Karpas-422 (cell line): ENCODE measurements around the gene MRPS15. TPM values are rescaled to one million over a fixed set of nuclear protein-coding genes. Genes with fewer than 3 reads are reported as not detected.

Source experiments
- DNase-seq: peaks from one replicate; pipeline ENCODE4 v3.0.0-alpha.2; 2015
- H2AFZ ChIP-seq: fragments of 200-600 bp; sonication (generic); 2 replicates; pipeline ENCODE4 v1.6.1; 2014; ENCODE audit warnings: antibody characterized with exemption, low read length, mixed read lengths
- H3K27ac ChIP-seq: fragments of 200-600 bp; sonication (generic); 2 replicates; pipeline ENCODE4 v1.5.1; 2014; ENCODE audit warnings: mild to moderate bottlenecking, low read length, moderate library complexity
- H3K27me3 ChIP-seq: fragments of 200-600 bp; sonication (generic); 2 replicates; pipeline ENCODE4 v1.6.1; 2014; ENCODE audit warnings: low read length, mixed read lengths
- H3K36me3 ChIP-seq: fragments of 200-600 bp; sonication (generic); 2 replicates; pipeline ENCODE4 v1.6.1; 2014; ENCODE audit warnings: low read length, mixed read lengths; ENCODE audit not compliant: insufficient read depth
- H3K4me1 ChIP-seq: fragments of 200-600 bp; sonication (generic); 2 replicates; pipeline ENCODE4 v1.6.1; 2014; ENCODE audit warnings: mild to moderate bottlenecking, low read length, mixed read lengths
- H3K4me2 ChIP-seq: fragments of 200-600 bp; sonication (generic); 2 replicates; pipeline ENCODE4 v1.6.1; 2014; ENCODE audit warnings: low read length, low read depth, mild to moderate bottlenecking; ENCODE audit not compliant: poor library complexity, severe bottlenecking
- H3K4me3 ChIP-seq: fragments of 200-600 bp; sonication (generic); 2 replicates; pipeline ENCODE4 v1.5.1; 2014; ENCODE audit warnings: mild to moderate bottlenecking, antibody characterized with exemption, low read length, mixed read lengths
- H3K79me2 ChIP-seq: fragments of 200-600 bp; sonication (generic); 2 replicates; pipeline ENCODE4 v1.6.1; 2014; ENCODE audit warnings: mild to moderate bottlenecking, low read length, mixed read lengths
- H3K9ac ChIP-seq: fragments of 200-600 bp; sonication (generic); 2 replicates; pipeline ENCODE4 v1.6.0; 2014; ENCODE audit warnings: low read length
- H3K9me2 ChIP-seq: fragments of 200-600 bp; sonication (generic), shearing (Covaris generic); replicated peaks from 2 replicates; pipeline ENCODE4 v1.6.0; 2014; ENCODE audit warnings: mild to moderate bottlenecking, low read length, moderate library complexity; ENCODE audit not compliant: insufficient read depth
- H3K9me3 ChIP-seq: fragments of 300-700, 200-600 bp; sonication (generic); 2 replicates; pipeline ENCODE4 v1.6.1; 2014; ENCODE audit warnings: low read length, mixed read lengths
- H4K20me1 ChIP-seq: fragments of 200-600 bp; sonication (generic); 2 replicates; pipeline ENCODE4 v1.6.1; 2014; ENCODE audit warnings: mild to moderate bottlenecking, antibody characterized with exemption, low read length, low read depth; ENCODE audit not compliant: insufficient read depth
- total RNA-seq: library from RNA; depleted of rRNA; stranded (reverse); fragments of >200 nt; shearing (Covaris generic); gene quantifications from 2 replicates; pipeline ENCODE4 v1.2.3, GENCODE V29; 2014; ENCODE audit warnings: low replicate concordance

MRPS15 gene
- total RNA-seq, 1 experiment from 2014 or later: 86.7 TPM

- H4K20me1 ChIP-seq: no peaks in the 10 kb centered on the region
- DNase-seq: no peak
- H3K4me1 ChIP-seq: peaks cover 17% of the 10 kb centered on the region
- no peaks in the 10 kb centered on the region for H3K9me3 ChIP-seq
- peak overlapping the region; percentile 91; the same call in 1 of the 2 replicates for H2AFZ ChIP-seq
- H3K36me3 ChIP-seq: peaks cover 7% of the 10 kb centered on the region
- peak overlapping the region; percentile 90 for H3K4me2 ChIP-seq
- H3K9ac ChIP-seq: peak overlapping the region; percentile 89
- H3K9me2 ChIP-seq: no peaks in the 10 kb centered on the region
- H3K27me3 ChIP-seq: no peaks in the 10 kb centered on the region
- peak overlapping the region; percentile 92 for H3K4me3 ChIP-seq
- no peaks in the 10 kb centered on the region for H3K79me2 ChIP-seq
- peak overlapping the region; percentile 66 for H3K27ac ChIP-seq
Measured at GRCh38 chr1:36450919-36451305, 13.3 kb downstream of the MRPS15 start.

GRCh38 chr1:36450270-36450918 is 13.8 kb downstream of the MRPS15 start, which contains the start of gene OSCP1:
TSS of gene OSCP1 (minus strand) at chr1:36450451. CDS start at chr1:36450369, 82 bp downstream.
- Histone ChIP-seq H2AFZ (peak within 1 kb of the TSS; percentile 96), H4K20me1 (no peaks in the 10 kb centered on the region), H3K9me3 (no peaks in the 10 kb centered on the region), H3K36me3 (peaks cover 2% of the 10 kb centered on the region), H3K4me1 (peaks cover 17% of the 10 kb centered on the region), H3K79me2 (no peaks in the 10 kb centered on the region), H3K4me3 (peak within 1 kb of the TSS; percentile 92), H3K9me2 (no peaks in the 10 kb centered on the region), H3K9ac (peak within 1 kb of the TSS; percentile 89), H3K27me3 (no peaks in the 10 kb centered on the region), H3K27ac (peak within 1 kb of the TSS; percentile 66), H3K4me2 (peak within 1 kb of the TSS; percentile 90)
- peak; percentile 97 for DNase-seq

- no peaks in the 10 kb centered on the region for H3K9me3 ChIP-seq
- H3K27me3 ChIP-seq: no peaks in the 10 kb centered on the region
- no peak overlapping the region for H3K4me3 ChIP-seq
- H4K20me1 ChIP-seq: no peaks in the 10 kb centered on the region
- H3K4me1 ChIP-seq: peaks cover 17% of the 10 kb centered on the region
- H3K27ac ChIP-seq: no peak overlapping the region
- no peak overlapping the region for H3K9ac ChIP-seq
- H3K4me2 ChIP-seq: no peak overlapping the region
- H3K79me2 ChIP-seq: no peaks in the 10 kb centered on the region
- H3K36me3 ChIP-seq: no peaks in the 10 kb centered on the region
- H3K9me2 ChIP-seq: no peaks in the 10 kb centered on the region
- no peak for DNase-seq
- no peak overlapping the region for H2AFZ ChIP-seq
Measured at GRCh38 chr1:36448530-36449056, 15.6 kb downstream of the MRPS15 start.

GRCh38 chr1:36447450-36447849 is 16.7 kb downstream of the MRPS15 start:
- no peak overlapping the region for H3K27ac ChIP-seq
- no peak overlapping the region for H3K4me2 ChIP-seq
- H3K9me3 ChIP-seq: no peaks in the 10 kb centered on the region
- H2AFZ ChIP-seq: no peak overlapping the region
- H3K36me3 ChIP-seq: no peaks in the 10 kb centered on the region
- H3K4me1 ChIP-seq: peaks cover 17% of the 10 kb centered on the region
- no peaks in the 10 kb centered on the region for H3K9me2 ChIP-seq
- no peak overlapping the region for H3K9ac ChIP-seq
- H4K20me1 ChIP-seq: no peaks in the 10 kb centered on the region
- no peaks in the 10 kb centered on the region for H3K27me3 ChIP-seq
- no peak for DNase-seq
- H3K4me3 ChIP-seq: no peak overlapping the region
- no peaks in the 10 kb centered on the region for H3K79me2 ChIP-seq

GRCh38 chr1:36446746-36447145 is 17.4 kb downstream of the MRPS15 start:
- Histone ChIP-seq H3K4me1 (peaks cover 17% of the 10 kb centered on the region), H2AFZ (no peak overlapping the region), H3K4me3 (no peak overlapping the region), H3K27me3 (no peaks in the 10 kb centered on the region), H3K9me3 (no peaks in the 10 kb centered on the region), H3K4me2 (no peak overlapping the region), H3K27ac (no peak overlapping the region), H3K9me2 (no peaks in the 10 kb centered on the region), H3K79me2 (no peaks in the 10 kb centered on the region), H4K20me1 (no peaks in the 10 kb centered on the region), H3K9ac (no peak overlapping the region), H3K36me3 (no peaks in the 10 kb centered on the region)
- DNase-seq: no peak

- DNase-seq: peak; percentile 60
- Histone ChIP-seq H3K27me3 (no peaks in the 10 kb centered on the region), H3K4me3 (no peak overlapping the region), H3K9me3 (no peaks in the 10 kb centered on the region), H3K4me1 (peaks cover 14% of the 10 kb centered on the region), H3K9me2 (no peaks in the 10 kb centered on the region), H3K79me2 (no peaks in the 10 kb centered on the region), H3K36me3 (no peaks in the 10 kb centered on the region), H3K9ac (no peak overlapping the region), H4K20me1 (no peaks in the 10 kb centered on the region), H3K27ac (no peak overlapping the region), H2AFZ (no peak overlapping the region), H3K4me2 (no peak overlapping the region)
Measured at GRCh38 chr1:36446271-36446670, 17.9 kb downstream of the MRPS15 start.

GRCh38 chr1:36443297-36443696 is 20.9 kb downstream of the MRPS15 start:
- H2AFZ ChIP-seq: no peak overlapping the region
- no peaks in the 10 kb centered on the region for H3K36me3 ChIP-seq
- no peaks in the 10 kb centered on the region for H3K9me3 ChIP-seq

GRCh38 chr1:36442337-36442736 is 21.8 kb downstream of the MRPS15 start:
- no peaks in the 10 kb centered on the region for H3K36me3 ChIP-seq
- no peaks in the 10 kb centered on the region for H3K9me3 ChIP-seq
- H3K9ac ChIP-seq: no peak overlapping the region
- no peaks in the 10 kb centered on the region for H4K20me1 ChIP-seq
- no peaks in the 10 kb centered on the region for H3K9me2 ChIP-seq
- H3K4me3 ChIP-seq: no peak overlapping the region
- no peak overlapping the region for H2AFZ ChIP-seq
- no peaks in the 10 kb centered on the region for H3K79me2 ChIP-seq
- H3K4me1 ChIP-seq: peaks cover 4% of the 10 kb centered on the region
- no peaks in the 10 kb centered on the region for H3K27me3 ChIP-seq
- H3K4me2 ChIP-seq: no peak overlapping the region
- no peak for DNase-seq
- H3K27ac ChIP-seq: no peak overlapping the region

More at GRCh38 chr1:36443297-36443696, 20.9 kb downstream of the MRPS15 start:
- Histone ChIP-seq H4K20me1 (no peaks in the 10 kb centered on the region), H3K79me2 (no peaks in the 10 kb centered on the region), H3K9me2 (no peaks in the 10 kb centered on the region), H3K27me3 (no peaks in the 10 kb centered on the region), H3K9ac (no peak overlapping the region), H3K4me2 (no peak overlapping the region), H3K4me3 (no peak overlapping the region), H3K4me1 (peaks cover 4% of the 10 kb centered on the region), H3K27ac (no peak overlapping the region)
- no peak for DNase-seq
